Measurements from ENCODE around the gene SLC25A39.
"Not testable (repeated sequence)": the region's sequence is repeated elsewhere in the genome, so short reads cannot be mapped to it uniquely, and the experiment has no call there.

DNA sequence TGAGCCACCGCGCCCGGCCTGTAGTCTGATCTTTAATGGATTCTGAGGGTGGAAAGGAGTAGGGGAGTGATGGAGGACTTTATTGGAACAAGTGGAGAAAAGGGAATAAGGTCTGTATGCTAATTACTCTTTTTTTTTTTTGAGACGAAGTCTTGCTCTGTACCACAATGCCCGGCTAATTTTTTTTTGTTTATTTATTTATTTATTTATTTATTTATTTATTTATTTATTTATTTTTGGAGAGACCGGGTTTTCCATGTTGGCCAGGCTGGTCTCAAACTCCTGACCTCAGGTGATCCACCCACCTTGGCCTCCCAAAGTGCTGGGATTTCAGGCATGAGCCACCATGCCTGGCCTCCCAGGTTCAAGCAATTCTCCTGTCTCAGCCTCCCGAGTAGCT lies 4.9 kb upstream of the SLC25A39 start:
- TF ChIP-seq, protein P1, sequence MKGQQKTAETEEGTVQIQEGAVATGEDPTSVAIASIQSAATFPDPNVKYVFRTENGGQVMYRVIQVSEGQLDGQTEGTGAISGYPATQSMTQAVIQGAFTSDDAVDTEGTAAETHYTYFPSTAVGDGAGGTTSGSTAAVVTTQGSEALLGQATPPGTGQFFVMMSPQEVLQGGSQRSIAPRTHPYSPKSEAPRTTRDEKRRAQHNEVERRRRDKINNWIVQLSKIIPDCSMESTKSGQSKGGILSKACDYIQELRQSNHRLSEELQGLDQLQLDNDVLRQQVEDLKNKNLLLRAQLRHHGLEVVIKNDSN (IDR thresholded peaks at IDR 0.05; ENCODE audit: borderline replicate concordance, low read depth) = not testable (repeated sequence)
- TF ChIP-seq EP300 (IDR thresholded peaks at IDR 0.05; ENCODE audit: borderline replicate concordance in 1 of 2, low read depth in 1 of 2, low read length in 1 of 2) = not testable (repeated sequence)

Data from SK-N-SH (cell line).